IPS-18a (cell line): Measurements from ENCODE around the gene PLXND1.

ENCODE experiments used
- H3K27ac ChIP-seq: one replicate; pipeline ENCODE4 v1.5.1; 2013; ENCODE audit warnings: low read length
- H3K27me3 ChIP-seq: one replicate; pipeline ENCODE4 v1.6.1; 2013; ENCODE audit warnings: mild to moderate bottlenecking, low read length; ENCODE audit not compliant: control insufficient read depth, insufficient read depth
- H3K36me3 ChIP-seq: one replicate; pipeline ENCODE4 v1.6.1; 2013; ENCODE audit warnings: low read depth, low read length; ENCODE audit not compliant: control insufficient read depth
- H3K4me1 ChIP-seq: one replicate; pipeline ENCODE4 v1.6.1; 2013; ENCODE audit warnings: low read depth, low read length; ENCODE audit not compliant: control insufficient read depth
- H3K4me3 ChIP-seq: one replicate; pipeline ENCODE4 v1.5.1; 2013; ENCODE audit warnings: low read length
- H3K9ac ChIP-seq: one replicate; pipeline ENCODE4 v1.6.1; 2013; ENCODE audit warnings: mild to moderate bottlenecking, low read length, moderate library complexity
- H3K9me3 ChIP-seq: one replicate; pipeline ENCODE4 v1.6.1; 2013; ENCODE audit warnings: low read depth, low read length; ENCODE audit not compliant: control insufficient read depth

The PLXND1 gene

DNA sequence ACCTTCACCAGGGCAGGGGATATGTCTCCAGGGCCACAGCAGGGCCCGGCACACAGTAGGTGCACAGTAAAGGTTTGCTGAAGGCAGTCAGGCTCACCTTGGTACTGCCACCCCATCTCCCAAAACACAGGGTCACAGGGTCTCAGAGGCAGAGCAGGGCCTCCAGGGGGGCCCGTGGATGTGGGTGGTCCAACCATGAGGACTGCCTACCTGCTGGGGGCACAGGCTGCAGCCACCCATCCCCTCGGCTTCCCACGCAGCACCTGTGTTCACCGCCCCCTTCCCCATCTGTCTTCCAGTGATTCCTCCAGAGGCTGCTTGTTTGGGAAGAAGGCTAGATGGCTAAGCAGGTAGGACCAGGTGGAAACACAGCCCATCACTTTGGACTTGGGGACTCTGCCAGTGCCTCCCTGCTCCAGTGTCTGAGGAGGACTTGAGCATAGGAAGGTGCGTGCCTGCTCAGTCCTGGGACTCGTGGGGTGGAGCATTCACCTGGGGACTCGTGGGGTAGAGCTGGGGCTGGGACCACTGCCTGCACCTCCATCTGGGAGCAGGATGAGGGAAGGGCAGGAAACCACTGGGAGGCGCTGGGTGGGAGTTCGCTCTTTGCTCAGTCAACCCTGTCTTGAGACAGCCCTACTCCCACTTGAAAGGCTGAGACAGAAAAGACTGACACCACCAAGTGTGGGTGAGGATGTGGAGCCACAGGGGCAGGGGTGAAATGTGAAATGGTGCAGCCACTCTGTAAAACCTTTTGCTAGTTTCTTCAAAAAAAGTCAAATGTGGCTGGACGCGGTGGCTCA, 18.8 kb upstream of the PLXND1 start:
- Histone ChIP-seq H3K27ac (no peak overlapping the region), H3K27me3 (no peaks in the 10 kb centered on the region), H3K9me3 (no peaks in the 10 kb centered on the region), H3K9ac (no peak overlapping the region), H3K36me3 (no peaks in the 10 kb centered on the region), H3K4me3 (no peak overlapping the region), H3K4me1 (peaks cover 11% of the 10 kb centered on the region)

DNA sequence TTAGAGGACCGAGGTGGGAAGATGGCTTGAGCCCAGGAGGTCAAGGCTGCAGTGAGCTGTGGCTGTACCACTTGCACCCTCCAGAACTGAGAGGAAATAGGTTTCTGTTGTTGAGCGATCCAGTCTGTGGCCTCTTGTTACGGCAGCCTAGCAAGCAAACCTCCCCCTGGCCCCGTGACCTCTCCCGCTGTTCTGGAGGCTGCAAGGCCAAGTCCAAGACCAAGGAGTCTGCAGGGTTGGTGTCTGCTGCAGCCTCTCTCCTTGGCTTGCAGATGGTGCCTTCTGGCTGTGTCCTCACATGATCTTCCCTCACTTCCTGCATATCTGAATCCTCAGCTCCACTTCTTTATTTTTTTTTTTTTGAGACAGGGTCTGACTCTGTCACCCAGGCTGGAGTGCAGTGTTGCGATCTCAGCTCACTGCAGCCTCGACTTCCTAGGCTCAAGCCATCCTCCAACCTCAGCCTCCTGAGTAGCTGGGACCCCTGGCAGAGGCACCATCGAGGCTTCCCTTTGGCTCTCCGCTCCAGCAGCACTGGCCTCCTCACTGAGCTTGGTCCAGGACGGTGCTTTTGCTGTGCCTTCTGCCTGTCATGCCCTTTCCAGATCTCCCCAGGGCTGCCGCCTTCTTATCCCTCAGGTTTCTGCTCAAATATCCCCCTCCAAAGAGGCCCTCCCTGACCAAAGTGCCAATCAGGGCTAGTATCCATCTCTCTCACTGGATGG, 18.0 kb upstream of the PLXND1 start:
- no peaks in the 10 kb centered on the region for H3K27me3 ChIP-seq
- H3K27ac ChIP-seq: no peak overlapping the region

DNA sequence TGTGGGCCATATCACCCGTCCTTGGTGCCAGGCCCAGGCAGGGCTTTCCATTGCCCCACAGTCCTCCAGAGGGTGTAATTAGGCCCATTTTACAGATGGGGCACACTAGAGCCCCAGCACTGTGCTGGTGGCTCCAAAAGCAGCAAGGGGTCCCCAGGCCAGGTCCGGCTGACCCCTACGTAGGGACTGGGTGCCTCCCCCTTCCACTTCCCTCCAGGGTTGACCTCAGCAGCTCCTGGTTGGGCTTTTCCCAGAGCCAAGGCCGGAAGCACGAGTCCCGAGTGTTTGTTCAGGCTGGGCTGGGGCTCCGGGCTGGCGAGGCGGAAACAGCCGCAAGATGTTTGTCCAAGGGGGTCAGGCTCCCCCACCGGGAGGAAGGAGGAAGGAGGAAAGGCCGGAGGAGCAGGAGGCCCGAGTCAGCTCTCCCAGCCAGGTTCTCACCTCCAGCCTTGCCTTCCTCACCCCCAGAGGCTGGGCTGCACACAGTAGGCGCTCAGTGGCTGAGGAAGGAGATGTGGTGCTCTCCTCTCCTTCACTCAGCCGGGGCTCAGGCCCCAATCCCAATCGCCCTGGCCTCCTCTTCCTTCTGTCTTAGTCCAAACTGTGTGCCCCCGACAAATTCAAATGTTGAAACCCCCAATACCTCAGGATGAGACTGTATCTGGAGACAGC, 17.1 kb upstream of the PLXND1 start:
- Histone ChIP-seq H3K4me3 (no peak overlapping the region), H3K36me3 (no peaks in the 10 kb centered on the region), H3K9ac (no peak overlapping the region), H3K27me3 (no peaks in the 10 kb centered on the region), H3K9me3 (no peaks in the 10 kb centered on the region), H3K4me1 (peaks cover 11% of the 10 kb centered on the region), H3K27ac (no peak overlapping the region)

More for the DNA sequence above, 18.0 kb upstream of the PLXND1 start:
- no peaks in the 10 kb centered on the region for H3K36me3 ChIP-seq
- no peak overlapping the region for H3K9ac ChIP-seq
- H3K4me3 ChIP-seq: no peak overlapping the region
- H3K9me3 ChIP-seq: no peaks in the 10 kb centered on the region
- H3K4me1 ChIP-seq: peaks cover 11% of the 10 kb centered on the region

DNA sequence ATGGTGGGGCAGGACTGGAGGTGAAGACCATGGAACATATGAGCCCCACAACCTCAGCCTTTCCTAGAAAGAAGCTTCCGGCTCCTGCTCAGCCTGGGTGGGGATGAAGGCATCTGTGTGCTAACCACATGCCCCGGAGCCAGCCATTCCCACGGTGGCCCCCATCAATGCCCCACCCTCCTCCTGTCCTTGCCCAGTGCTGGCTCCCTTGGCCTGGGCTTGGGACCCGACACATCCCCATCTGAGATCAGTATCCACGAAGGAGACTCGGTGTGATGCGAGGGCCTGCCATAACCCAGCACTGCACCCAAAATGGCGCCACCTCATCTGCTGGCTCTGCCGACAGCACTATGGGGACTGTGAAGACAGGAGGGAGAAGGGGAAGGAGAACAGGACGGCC, 16.5 kb upstream of the PLXND1 start:
- no peak overlapping the region for H3K27ac ChIP-seq
- H3K4me1 ChIP-seq: peaks cover 11% of the 10 kb centered on the region
- H3K9ac ChIP-seq: no peak overlapping the region

DNA sequence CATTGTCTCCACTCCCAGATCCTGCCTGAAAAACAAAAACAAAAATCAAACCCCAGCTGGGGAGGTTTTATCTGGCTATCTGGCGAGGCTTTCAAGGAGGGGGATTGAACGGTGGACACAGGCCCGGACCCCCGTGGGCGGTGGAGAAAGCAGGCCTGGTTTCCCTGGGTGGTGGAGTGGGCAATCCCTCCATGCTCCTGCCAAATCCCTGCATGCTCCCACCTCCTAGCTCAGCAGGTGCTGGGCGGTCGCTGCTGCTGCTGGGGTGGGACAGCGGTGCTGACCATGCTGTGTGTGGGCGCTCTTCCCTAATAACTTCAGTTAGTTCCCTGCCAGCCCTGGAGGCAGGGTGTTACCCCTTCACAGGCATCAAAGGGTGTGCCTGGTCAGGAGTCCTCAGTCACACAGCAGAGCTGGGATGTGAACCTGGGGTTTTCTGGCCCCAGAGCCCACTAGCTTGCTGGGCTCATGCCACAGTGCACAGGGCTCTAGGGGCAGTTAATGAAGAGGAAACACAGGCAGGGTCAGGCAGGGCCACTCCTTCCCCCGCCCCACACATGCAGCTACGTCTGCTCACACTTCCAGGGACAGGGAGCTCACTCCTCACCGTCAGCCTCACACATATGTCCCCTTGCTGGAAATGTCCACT, 15.9 kb upstream of the PLXND1 start:
- Histone ChIP-seq H3K4me3 (no peak overlapping the region), H3K36me3 (no peaks in the 10 kb centered on the region), H3K9ac (no peak overlapping the region), H3K27ac (no peak overlapping the region), H3K4me1 (peaks cover 11% of the 10 kb centered on the region), H3K27me3 (no peaks in the 10 kb centered on the region), H3K9me3 (no peaks in the 10 kb centered on the region)

More for the DNA sequence above, 16.5 kb upstream of the PLXND1 start:
- H3K9me3 ChIP-seq: no peaks in the 10 kb centered on the region
- H3K27me3 ChIP-seq: no peaks in the 10 kb centered on the region
- no peaks in the 10 kb centered on the region for H3K36me3 ChIP-seq
- no peak overlapping the region for H3K4me3 ChIP-seq

DNA sequence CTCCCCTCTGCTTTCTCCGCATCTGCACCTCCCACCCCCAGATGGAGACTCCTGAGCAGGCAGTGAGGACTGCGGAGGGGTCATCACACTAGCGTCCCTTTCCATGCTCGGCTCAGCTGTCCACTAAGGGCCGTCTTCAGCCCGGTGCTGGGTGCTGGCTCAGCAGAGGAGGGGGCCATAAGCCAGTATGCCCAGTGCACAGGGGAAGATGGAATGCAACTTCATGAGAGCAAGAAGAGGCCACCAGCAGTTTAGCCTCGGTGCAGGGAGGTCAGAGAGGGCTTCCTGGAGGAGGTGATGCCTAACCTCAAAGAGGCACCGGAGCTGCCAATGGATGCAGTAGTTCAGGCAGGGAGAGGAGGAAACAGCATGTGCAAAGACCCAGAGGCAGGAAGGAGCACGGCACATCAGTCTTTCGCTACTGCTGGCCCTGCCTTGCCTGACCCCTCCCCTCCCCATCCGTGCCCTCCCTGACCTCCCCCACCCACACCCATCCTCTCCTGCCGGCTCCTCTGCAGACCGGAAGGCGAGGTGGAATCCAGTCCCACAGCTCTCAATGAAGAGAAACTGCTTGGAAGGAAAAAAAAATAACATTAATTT, 15.2 kb upstream of the PLXND1 start:
- H3K27me3 ChIP-seq: no peaks in the 10 kb centered on the region
- no peak overlapping the region for H3K27ac ChIP-seq
- H3K9me3 ChIP-seq: no peaks in the 10 kb centered on the region
- no peak overlapping the region for H3K4me3 ChIP-seq
- no peaks in the 10 kb centered on the region for H3K36me3 ChIP-seq
- H3K4me1 ChIP-seq: peaks cover 11% of the 10 kb centered on the region
- H3K9ac ChIP-seq: no peak overlapping the region

DNA sequence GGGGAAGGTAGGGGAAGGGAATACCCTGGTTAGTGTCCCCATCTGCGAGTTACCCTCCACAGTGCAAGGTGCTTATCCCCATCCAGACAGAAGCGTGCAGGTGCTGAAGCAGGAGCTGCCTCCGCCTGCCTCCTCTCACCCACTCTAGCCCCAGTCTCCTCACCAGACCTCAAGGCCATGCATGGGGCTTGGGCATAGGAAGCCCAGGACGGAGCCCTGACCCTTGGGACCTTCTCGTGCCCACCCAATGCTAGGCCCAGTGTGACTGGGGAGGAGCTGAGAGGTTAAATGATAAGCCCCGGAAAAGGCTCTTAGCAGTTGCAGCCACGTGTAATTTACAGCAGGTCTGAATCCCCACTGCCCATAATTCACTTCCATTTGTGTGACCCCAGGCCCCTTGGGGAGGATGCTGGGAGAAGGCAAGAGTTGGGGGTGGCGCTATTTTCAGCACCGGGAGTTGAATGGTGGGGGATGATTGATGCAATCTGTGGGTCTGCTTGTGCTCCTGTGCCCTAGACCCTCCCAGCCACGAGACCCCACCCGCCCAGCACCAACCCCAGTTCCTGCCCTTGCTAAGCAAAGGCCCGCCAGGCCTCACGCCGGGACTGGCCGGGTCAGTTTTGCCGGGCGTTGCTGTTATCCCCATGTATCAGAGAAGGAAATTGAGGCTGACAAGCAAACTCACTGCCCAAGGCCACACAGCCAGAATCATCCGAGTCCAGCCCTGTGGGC, 14.5 kb upstream of the PLXND1 start:
- Histone ChIP-seq H3K4me3 (no peak overlapping the region), H3K36me3 (no peaks in the 10 kb centered on the region), H3K9me3 (no peaks in the 10 kb centered on the region), H3K27me3 (no peaks in the 10 kb centered on the region), H3K27ac (no peak overlapping the region), H3K4me1 (peaks cover 5% of the 10 kb centered on the region), H3K9ac (no peak overlapping the region)

DNA sequence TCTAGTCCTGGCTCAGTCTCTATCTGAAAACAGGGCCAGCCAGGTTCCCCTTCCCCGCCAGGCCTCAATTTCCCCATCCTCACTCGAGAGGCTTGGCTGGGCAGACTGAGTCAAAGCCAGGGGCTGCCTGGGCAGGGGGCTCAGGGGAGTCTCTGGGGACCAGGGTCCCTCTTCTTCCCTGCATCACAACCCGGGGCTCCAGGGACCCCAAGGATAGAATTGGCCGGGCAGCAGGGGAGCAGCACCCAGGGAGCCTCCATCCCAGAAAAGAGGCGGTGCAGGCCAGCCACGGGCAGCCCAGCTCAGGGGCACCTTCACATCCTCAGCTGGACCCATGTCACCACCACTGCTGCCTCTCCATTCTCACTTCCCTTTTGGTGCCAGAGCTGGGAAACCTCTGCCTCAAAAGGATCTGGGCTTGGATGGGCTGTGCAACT, 13.3 kb upstream of the PLXND1 start:
- no peak overlapping the region for H3K4me3 ChIP-seq
- no peak overlapping the region for H3K27ac ChIP-seq
- H3K36me3 ChIP-seq: no peaks in the 10 kb centered on the region
- no peaks in the 10 kb centered on the region for H3K9me3 ChIP-seq
- no peaks in the 10 kb centered on the region for H3K27me3 ChIP-seq
- H3K9ac ChIP-seq: no peak overlapping the region
- no peaks in the 10 kb centered on the region for H3K4me1 ChIP-seq

DNA sequence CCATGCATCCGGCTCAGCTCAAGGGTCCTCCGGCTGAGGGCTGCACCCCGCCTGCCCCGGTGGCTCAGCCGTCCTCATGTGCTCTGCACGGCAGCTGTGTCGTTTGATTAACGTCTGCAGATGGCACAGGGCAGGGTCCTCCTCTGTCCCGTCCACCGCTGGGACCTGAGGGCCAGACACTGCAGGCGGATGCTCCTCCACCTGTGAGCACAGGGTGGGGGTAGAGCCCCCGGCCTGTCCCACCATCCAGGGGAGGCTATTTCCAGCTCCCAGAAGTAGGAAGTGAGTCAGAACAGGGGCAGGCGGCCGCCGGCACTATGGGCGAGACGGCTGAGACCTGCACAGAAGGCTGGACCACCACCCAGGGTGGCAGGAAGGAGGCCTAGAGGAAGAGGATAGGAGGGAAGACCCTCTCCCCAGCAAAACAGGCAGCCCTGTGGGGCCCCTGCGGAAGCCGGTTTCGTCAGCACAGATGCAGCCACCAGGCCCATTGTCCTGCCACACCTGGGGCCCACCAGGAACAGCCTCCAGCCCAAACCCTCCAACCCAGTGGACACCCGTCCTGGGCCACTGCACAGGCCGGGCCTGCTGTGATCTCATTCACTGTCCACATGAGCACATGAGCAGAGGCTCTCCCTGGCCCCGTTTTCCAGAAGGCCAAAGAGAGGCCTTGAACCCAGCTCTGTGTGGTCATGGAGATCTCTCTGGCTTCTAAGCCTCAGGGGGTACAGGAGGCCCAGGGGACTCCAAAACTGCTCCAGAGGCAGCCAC, 12.6 kb upstream of the PLXND1 start:
- H3K27me3 ChIP-seq: no peaks in the 10 kb centered on the region
- H3K9me3 ChIP-seq: no peaks in the 10 kb centered on the region
- H3K9ac ChIP-seq: no peak overlapping the region
- H3K4me3 ChIP-seq: no peak overlapping the region
- H3K4me1 ChIP-seq: no peaks in the 10 kb centered on the region
- H3K36me3 ChIP-seq: no peaks in the 10 kb centered on the region
- no peak overlapping the region for H3K27ac ChIP-seq

DNA sequence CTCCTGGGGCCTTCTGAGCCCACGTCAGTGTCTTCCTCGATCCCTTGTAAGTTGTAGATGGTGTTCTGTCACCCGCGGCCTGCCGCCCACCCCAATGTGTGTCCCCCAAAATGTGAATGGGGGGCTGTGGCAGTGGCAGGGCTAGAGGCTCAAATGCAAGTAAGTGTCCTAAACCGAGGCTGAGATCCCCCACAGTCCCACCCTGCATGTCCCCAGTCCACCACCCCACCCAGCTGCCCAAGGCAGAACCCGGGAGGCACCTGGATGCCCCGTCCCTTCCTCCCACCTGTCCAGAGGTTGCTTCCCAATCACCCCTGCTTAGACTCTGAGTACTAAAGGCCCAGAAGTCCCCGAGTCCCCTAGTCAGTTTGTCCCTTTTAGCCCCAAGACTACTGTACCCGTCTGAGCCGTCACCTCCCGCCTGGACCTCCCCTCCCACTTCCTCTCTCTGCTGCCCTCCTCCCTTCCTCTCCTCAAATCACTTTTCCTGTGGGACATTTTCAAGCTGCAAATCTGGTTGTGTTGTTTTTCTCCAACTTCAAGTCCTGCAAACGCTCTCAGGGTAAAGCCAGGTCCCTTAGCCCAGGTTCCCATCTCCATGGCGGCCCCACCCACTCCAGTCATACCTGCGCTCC, 11.8 kb upstream of the PLXND1 start:
- no peaks in the 10 kb centered on the region for H3K4me1 ChIP-seq
- no peaks in the 10 kb centered on the region for H3K27me3 ChIP-seq
- no peak overlapping the region for H3K27ac ChIP-seq
- no peaks in the 10 kb centered on the region for H3K9me3 ChIP-seq
- H3K9ac ChIP-seq: no peak overlapping the region
- no peaks in the 10 kb centered on the region for H3K36me3 ChIP-seq
- no peak overlapping the region for H3K4me3 ChIP-seq
